Vagina (tissue), 2 donors: ENCODE measurements around the gene SUPT20HL2. TPM values are rescaled to one million over a fixed set of nuclear protein-coding genes. Genes with fewer than 3 reads are reported as not detected.

Experiments used
- DNase-seq, 2 donors: peaks; one replicate each; pipeline ENCODE4 v3.0.0-alpha.2; 2017; ENCODE audit errors: extremely low spot score in 2 of 2
- H3K27ac ChIP-seq: fragments of 200-600 bp; sonication (generic); one replicate; pipeline ENCODE4 v1.5.1; 2019
- H3K27me3 ChIP-seq: fragments of 200-600 bp; sonication (generic); one replicate; pipeline ENCODE4 v1.5.1; 2019
- H3K36me3 ChIP-seq, 2 donors: fragments of 200-600 bp; sonication (generic); one replicate each; pipeline ENCODE4 v1.5.1; 2017 to 2019
- H3K4me1 ChIP-seq: fragments of 200-600 bp; sonication (generic); one replicate; pipeline ENCODE4 v1.5.1; 2019
- H3K4me3 ChIP-seq, 2 donors: fragments of 200-600 bp; sonication (generic); 1 replicate in 1 of 2; 2 replicates in 1 of 2; pipeline ENCODE4 v1.5.1; 2016 to 2019
- H3K9me3 ChIP-seq: fragments of 200-600 bp; sonication (generic); one replicate; pipeline ENCODE4 v1.5.1; 2019
- CTCF ChIP-seq, 3 experiments: fragments of 450-650 bp in 2 of 3; fragments of 200-600 bp in 1 of 3; sonication (generic) in 1 of 3; IDR thresholded peaks; one replicate each; pipeline ENCODE4 v1.5.1; 2017 to 2019; ENCODE audit warnings: antibody characterized with exemption in 3 of 3, mild to moderate bottlenecking in 2 of 3, moderate library complexity in 2 of 3
- POLR2A ChIP-seq, 2 donors: fragments of 450-650 bp; IDR thresholded peaks; one replicate each; pipeline ENCODE4 v1.6.1; 2017; ENCODE audit warnings: antibody characterized with exemption in 2 of 2, mild to moderate bottlenecking in 2 of 2, moderate library complexity in 2 of 2
- POLR2AphosphoS5 ChIP-seq, 2 donors: sonication (generic); formaldehyde crosslinking; IDR thresholded peaks; one replicate each; pipeline ENCODE4 v1.9.0; 2017; ENCODE audit warnings: antibody characterized with exemption in 2 of 2, mild to moderate bottlenecking in 2 of 2, low read depth in 1 of 2; ENCODE audit not compliant: insufficient read depth in 1 of 2
- intact Hi-C: fragments of 100-400 bp; cut with DNase I; formaldehyde crosslinking; loops from one replicate; pipeline ENCODE4 v1.15.1; 2023
- total RNA-seq: library from RNA; depleted of rRNA; stranded (reverse); fragments of >200 nt; gene quantifications from one replicate; pipeline ENCODE4 v1.2.3, GENCODE V29; 2016

The SUPT20HL2 gene
- total RNA-seq, 1 donor from 2014 or later: not detected

GRCh38 chrX:24339911-24340310 is 26.0 kb upstream of the SUPT20HL2 start:
- Histone ChIP-seq H3K4me1 (no peaks in the 10 kb centered on the region), H3K27me3 (no peaks in the 10 kb centered on the region), H3K9me3 (no peaks in the 10 kb centered on the region), H3K4me3 (no peak overlapping the region), H3K27ac (no peak overlapping the region), H3K36me3 (no peaks in the 10 kb centered on the region)
- DNase-seq: no peak
- intact Hi-C loops: no loop called here
- TF ChIP-seq CTCF (IDR thresholded peaks at IDR 0.05): no peak
- TF ChIP-seq POLR2A (IDR thresholded peaks at IDR 0.05): no peak
- no peak for TF ChIP-seq POLR2AphosphoS5 (IDR thresholded peaks at IDR 0.05; ENCODE audit: insufficient read depth in 1 of 2, low read depth in 1 of 2)

GRCh38 chrX:24335871-24336270 is 22.0 kb upstream of the SUPT20HL2 start:
- H3K27me3 ChIP-seq: no peaks in the 10 kb centered on the region
- no peak for TF ChIP-seq POLR2A (IDR thresholded peaks at IDR 0.05)
- no peaks in the 10 kb centered on the region for H3K9me3 ChIP-seq
- H3K36me3 ChIP-seq: no peaks in the 10 kb centered on the region
- no peak overlapping the region for H3K27ac ChIP-seq
- H3K4me3 ChIP-seq: no peak overlapping the region
- DNase-seq: no peak
- H3K4me1 ChIP-seq: no peaks in the 10 kb centered on the region
- intact Hi-C loops: no loop called here

- no peak for TF ChIP-seq POLR2A (IDR thresholded peaks at IDR 0.05)
- no peak for TF ChIP-seq CTCF (IDR thresholded peaks at IDR 0.05)
- TF ChIP-seq POLR2AphosphoS5 (IDR thresholded peaks at IDR 0.05; ENCODE audit: insufficient read depth in 1 of 2, low read depth in 1 of 2): no peak
- no peaks in the 10 kb centered on the region for H3K36me3 ChIP-seq
- H3K4me1 ChIP-seq: no peaks in the 10 kb centered on the region
- no peak overlapping the region for H3K27ac ChIP-seq
- DNase-seq: no peak
- no peak overlapping the region for H3K4me3 ChIP-seq
- no peaks in the 10 kb centered on the region for H3K9me3 ChIP-seq
- intact Hi-C loops: no loop called here
- no peaks in the 10 kb centered on the region for H3K27me3 ChIP-seq
Measured at GRCh38 chrX:24334461-24334860, 20.6 kb upstream of the SUPT20HL2 start.

GRCh38 chrX:24333371-24333770 is 19.5 kb upstream of the SUPT20HL2 start:
- no peaks in the 10 kb centered on the region for H3K36me3 ChIP-seq
- no peaks in the 10 kb centered on the region for H3K4me1 ChIP-seq
- DNase-seq: no peak
- no peaks in the 10 kb centered on the region for H3K27me3 ChIP-seq
- no peak overlapping the region for H3K27ac ChIP-seq
- no peak overlapping the region for H3K4me3 ChIP-seq
- TF ChIP-seq CTCF (IDR thresholded peaks at IDR 0.05) (no peak), POLR2A (IDR thresholded peaks at IDR 0.05) (no peak), POLR2AphosphoS5 (IDR thresholded peaks at IDR 0.05; ENCODE audit: insufficient read depth in 1 of 2, low read depth in 1 of 2) (no peak)
- intact Hi-C loops: no loop called here
- H3K9me3 ChIP-seq: no peaks in the 10 kb centered on the region

- intact Hi-C loops: no loop called here
- Histone ChIP-seq H3K4me1 (no peaks in the 10 kb centered on the region), H3K36me3 (no peaks in the 10 kb centered on the region), H3K27me3 (no peaks in the 10 kb centered on the region), H3K27ac (no peak overlapping the region), H3K4me3 (no peak overlapping the region), H3K9me3 (no peaks in the 10 kb centered on the region)
- TF ChIP-seq POLR2AphosphoS5 (IDR thresholded peaks at IDR 0.05; ENCODE audit: insufficient read depth in 1 of 2, low read depth in 1 of 2) (no peak), CTCF (IDR thresholded peaks at IDR 0.05) (no peak), POLR2A (IDR thresholded peaks at IDR 0.05) (no peak)
- DNase-seq: no peak
Measured at GRCh38 chrX:24332878-24333277, 19.0 kb upstream of the SUPT20HL2 start.

GRCh38 chrX:24325231-24325630 is 11.4 kb upstream of the SUPT20HL2 start:
- Histone ChIP-seq H3K9me3 (no peaks in the 10 kb centered on the region), H3K27ac (no peak overlapping the region), H3K4me3 (no peak overlapping the region), H3K4me1 (no peaks in the 10 kb centered on the region), H3K36me3 (no peaks in the 10 kb centered on the region), H3K27me3 (no peaks in the 10 kb centered on the region)
- DNase-seq: no peak
- intact Hi-C loops: no loop called here
- TF ChIP-seq CTCF (IDR thresholded peaks at IDR 0.05) (no peak), POLR2AphosphoS5 (IDR thresholded peaks at IDR 0.05; ENCODE audit: insufficient read depth in 1 of 2, low read depth in 1 of 2) (no peak), POLR2A (IDR thresholded peaks at IDR 0.05) (no peak)
